ENCODE data around the gene STAT3.

Gene STAT3

GRCh38 chr17:42283241-42284023 is 104.8 kb downstream of the STAT3 start:
- H3K27me3 ChIP-seq (replicated peaks; ENCODE audit: control insufficient read depth, insufficient read depth, low read length, poor library complexity, severe bottlenecking): no peaks in the 10 kb centered on the region
- no peak overlapping the region for H3K27ac ChIP-seq (ENCODE audit: insufficient read depth, low read length, poor library complexity, severe bottlenecking)
- no peak for DNase-seq
- H3K4me3 ChIP-seq (ENCODE audit: insufficient read depth, low read depth, low read length, poor library complexity, severe bottlenecking): no peak overlapping the region
- no peaks in the 10 kb centered on the region for H3K36me3 ChIP-seq (ENCODE audit: control insufficient read depth, insufficient read depth, low read length)
- H3K4me1 ChIP-seq (ENCODE audit: control insufficient read depth, insufficient read depth, low read length, poor library complexity, severe bottlenecking): peaks cover 15% of the 10 kb centered on the region
- no peaks in the 10 kb centered on the region for H3K9me3 ChIP-seq (ENCODE audit: control insufficient read depth, low read length)

GRCh38 chr17:42282478-42283080 is 105.7 kb downstream of the STAT3 start:
- DNase-seq: no peak
- no peak overlapping the region for H3K4me3 ChIP-seq (ENCODE audit: insufficient read depth, low read depth, low read length, poor library complexity, severe bottlenecking)

DNA sequence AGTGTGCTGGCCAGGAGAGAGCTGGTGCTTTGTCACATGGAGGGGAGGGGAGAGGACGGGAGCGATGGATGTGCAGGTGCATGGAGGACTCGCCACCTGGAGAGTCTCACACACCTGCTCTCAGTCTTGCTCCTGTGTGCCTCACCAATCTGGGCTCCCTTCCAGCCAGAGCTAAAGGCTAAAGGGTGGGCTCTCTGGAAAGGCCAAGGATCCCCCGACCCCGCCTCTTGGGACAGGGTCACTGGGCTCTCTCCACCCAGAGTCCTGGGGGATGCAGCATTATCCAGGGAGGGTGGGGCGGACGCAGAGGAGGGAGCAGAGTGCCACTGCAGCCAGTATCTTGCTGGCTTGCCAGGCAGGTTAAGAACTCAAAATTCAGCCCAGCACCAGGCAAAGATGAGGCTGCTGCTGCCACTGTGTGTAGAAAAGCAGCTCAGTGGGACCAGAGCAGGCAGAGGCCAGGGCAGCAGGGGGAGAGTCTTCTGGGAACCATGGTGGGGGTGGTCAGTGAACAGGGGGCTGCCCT is 106.6 kb downstream of the STAT3 start:
- Histone ChIP-seq H3K9me3 (ENCODE audit: control insufficient read depth, low read length) (no peaks in the 10 kb centered on the region), H3K36me3 (ENCODE audit: control insufficient read depth, insufficient read depth, low read length) (no peaks in the 10 kb centered on the region), H3K27me3 (replicated peaks; ENCODE audit: control insufficient read depth, insufficient read depth, low read length, poor library complexity, severe bottlenecking) (no peaks in the 10 kb centered on the region), H3K4me3 (ENCODE audit: insufficient read depth, low read depth, low read length, poor library complexity, severe bottlenecking) (no peak overlapping the region), H3K4me1 (ENCODE audit: control insufficient read depth, insufficient read depth, low read length, poor library complexity, severe bottlenecking) (peaks cover 11% of the 10 kb centered on the region), H3K27ac (ENCODE audit: insufficient read depth, low read length, poor library complexity, severe bottlenecking) (no peak overlapping the region)
- DNase-seq: no peak

More at GRCh38 chr17:42282478-42283080, 105.7 kb downstream of the STAT3 start:
- Histone ChIP-seq H3K27ac (ENCODE audit: insufficient read depth, low read length, poor library complexity, severe bottlenecking) (no peak overlapping the region), H3K4me1 (ENCODE audit: control insufficient read depth, insufficient read depth, low read length, poor library complexity, severe bottlenecking) (peaks cover 13% of the 10 kb centered on the region), H3K27me3 (replicated peaks; ENCODE audit: control insufficient read depth, insufficient read depth, low read length, poor library complexity, severe bottlenecking) (no peaks in the 10 kb centered on the region), H3K9me3 (ENCODE audit: control insufficient read depth, low read length) (no peaks in the 10 kb centered on the region), H3K36me3 (ENCODE audit: control insufficient read depth, insufficient read depth, low read length) (no peaks in the 10 kb centered on the region)

- Histone ChIP-seq H3K4me3 (ENCODE audit: insufficient read depth, low read depth, low read length, poor library complexity, severe bottlenecking) (no peak overlapping the region), H3K9me3 (ENCODE audit: control insufficient read depth, low read length) (no peaks in the 10 kb centered on the region), H3K27ac (ENCODE audit: insufficient read depth, low read length, poor library complexity, severe bottlenecking) (no peak overlapping the region), H3K27me3 (replicated peaks; ENCODE audit: control insufficient read depth, insufficient read depth, low read length, poor library complexity, severe bottlenecking) (no peaks in the 10 kb centered on the region), H3K36me3 (ENCODE audit: control insufficient read depth, insufficient read depth, low read length) (no peaks in the 10 kb centered on the region), H3K4me1 (ENCODE audit: control insufficient read depth, insufficient read depth, low read length, poor library complexity, severe bottlenecking) (peaks cover 9% of the 10 kb centered on the region)
- DNase-seq: no peak
Measured at GRCh38 chr17:42279776-42280630, 108.2 kb downstream of the STAT3 start.

DNA sequence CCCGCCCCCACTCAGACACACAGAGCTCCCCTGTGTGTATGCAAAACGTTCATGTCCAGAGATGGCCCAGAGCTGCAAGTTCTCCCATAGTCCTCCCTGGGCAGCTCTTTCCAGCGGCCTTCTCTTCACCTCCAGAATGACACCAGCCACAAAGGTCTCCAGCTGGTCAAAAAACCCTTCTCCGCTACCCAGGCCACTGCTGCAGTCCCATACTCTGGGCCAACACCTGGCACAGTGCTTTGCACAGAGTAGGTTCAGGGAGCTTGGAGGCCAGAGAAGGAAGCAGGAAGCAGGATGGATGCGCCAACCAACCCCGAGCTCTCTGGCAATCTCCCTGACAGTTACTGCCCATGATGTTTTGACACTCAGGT is 110.9 kb downstream of the STAT3 start:
- Histone ChIP-seq H3K9me3 (ENCODE audit: control insufficient read depth, low read length) (no peaks in the 10 kb centered on the region), H3K27ac (ENCODE audit: insufficient read depth, low read length, poor library complexity, severe bottlenecking) (peak overlapping the region; percentile 79), H3K4me1 (ENCODE audit: control insufficient read depth, insufficient read depth, low read length, poor library complexity, severe bottlenecking) (peaks cover 9% of the 10 kb centered on the region), H3K27me3 (replicated peaks; ENCODE audit: control insufficient read depth, insufficient read depth, low read length, poor library complexity, severe bottlenecking) (no peaks in the 10 kb centered on the region), H3K36me3 (ENCODE audit: control insufficient read depth, insufficient read depth, low read length) (no peaks in the 10 kb centered on the region), H3K4me3 (ENCODE audit: insufficient read depth, low read depth, low read length, poor library complexity, severe bottlenecking) (peak overlapping the region; percentile 81)
- no peak for DNase-seq

- Histone ChIP-seq H3K4me1 (ENCODE audit: control insufficient read depth, insufficient read depth, low read length, poor library complexity, severe bottlenecking) (peaks cover 14% of the 10 kb centered on the region), H3K27ac (ENCODE audit: insufficient read depth, low read length, poor library complexity, severe bottlenecking) (peak overlapping the region; percentile 79), H3K27me3 (replicated peaks; ENCODE audit: control insufficient read depth, insufficient read depth, low read length, poor library complexity, severe bottlenecking) (no peaks in the 10 kb centered on the region), H3K4me3 (ENCODE audit: insufficient read depth, low read depth, low read length, poor library complexity, severe bottlenecking) (peak overlapping the region; percentile 81), H3K9me3 (ENCODE audit: control insufficient read depth, low read length) (no peaks in the 10 kb centered on the region), H3K36me3 (ENCODE audit: control insufficient read depth, insufficient read depth, low read length) (no peaks in the 10 kb centered on the region)
- peak; percentile 39 to 47 (median 43) for DNase-seq
Measured at GRCh38 chr17:42276609-42277341, 111.5 kb downstream of the STAT3 start.

DNA sequence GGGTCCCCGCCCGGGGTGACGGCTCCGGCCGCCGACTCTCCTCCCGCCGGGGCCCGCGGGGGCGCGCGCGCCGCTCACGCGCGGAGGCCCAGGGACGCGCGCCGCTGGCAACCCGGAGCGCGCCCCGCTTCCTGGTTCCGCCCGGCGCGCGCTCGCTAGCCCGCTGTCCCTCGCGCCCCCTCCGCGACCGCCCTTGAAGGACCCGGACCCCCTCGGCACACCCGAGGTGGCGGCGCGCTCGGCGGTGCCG is 112.0 kb downstream of the STAT3 start, which contains the start of gene STAT5B:
TSS of gene STAT5B (minus strand) at position 33 of the 250 bp plus-strand sequence. CDS start 44,264 bp downstream, outside the sequence.
- H3K4me1 ChIP-seq (ENCODE audit: control insufficient read depth, insufficient read depth, low read length, poor library complexity, severe bottlenecking): peaks cover 14% of the 10 kb centered on the region
- peak within 1 kb of the TSS; percentile 85 for H3K4me3 ChIP-seq (ENCODE audit: insufficient read depth, low read depth, low read length, poor library complexity, severe bottlenecking)
- H3K27ac ChIP-seq (ENCODE audit: insufficient read depth, low read length, poor library complexity, severe bottlenecking): peak within 1 kb of the TSS; percentile 79
- no peaks in the 10 kb centered on the region for H3K27me3 ChIP-seq (replicated peaks; ENCODE audit: control insufficient read depth, insufficient read depth, low read length, poor library complexity, severe bottlenecking)
- no peaks in the 10 kb centered on the region for H3K9me3 ChIP-seq (ENCODE audit: control insufficient read depth, low read length)
- no peaks in the 10 kb centered on the region for H3K36me3 ChIP-seq (ENCODE audit: control insufficient read depth, insufficient read depth, low read length)
- peak; percentile 39 to 51 (median 45) for DNase-seq

DNA sequence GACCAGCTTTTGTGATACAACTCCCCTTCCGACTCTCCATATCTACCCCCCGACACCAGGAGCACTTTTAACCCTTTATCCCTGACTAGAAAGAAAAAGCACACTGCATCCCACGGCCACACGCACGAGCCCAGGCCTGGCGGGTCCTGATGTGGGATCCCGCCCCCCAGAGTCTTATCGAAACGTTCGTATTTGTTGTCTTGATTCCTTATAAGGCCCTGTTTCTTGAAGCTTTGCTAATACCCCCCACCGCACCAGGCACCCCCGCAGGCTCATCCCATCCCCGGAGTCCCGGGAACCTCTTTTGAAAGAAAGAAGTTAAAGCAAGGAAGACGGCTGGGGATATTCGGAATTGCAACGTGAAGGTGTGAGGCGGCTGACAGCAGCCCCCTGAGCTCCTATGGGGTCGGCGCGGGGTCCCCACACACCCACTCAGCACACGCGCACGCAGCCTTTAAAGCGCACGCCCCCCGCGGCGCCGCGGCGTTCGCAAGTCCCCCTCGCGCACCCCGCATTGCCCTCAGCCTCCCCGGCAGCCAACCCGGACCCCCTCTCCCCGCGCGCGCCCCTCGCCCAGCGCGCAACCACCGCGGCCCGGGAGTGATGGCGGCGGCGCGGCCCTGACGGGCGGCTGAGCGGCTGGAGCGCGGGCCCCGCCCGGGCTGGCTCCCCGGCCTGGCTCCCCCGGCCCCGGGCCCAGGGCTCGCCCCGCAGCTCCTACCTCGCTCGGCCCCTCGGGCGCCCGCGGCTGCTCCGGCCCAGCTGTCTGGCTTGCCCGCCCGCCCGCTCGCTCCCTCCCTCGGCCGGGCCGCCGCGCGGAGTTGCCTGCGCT is 112.5 kb downstream of the STAT3 start:
- no peaks in the 10 kb centered on the region for H3K27me3 ChIP-seq (replicated peaks; ENCODE audit: control insufficient read depth, insufficient read depth, low read length, poor library complexity, severe bottlenecking)
- H3K9me3 ChIP-seq (ENCODE audit: control insufficient read depth, low read length): no peaks in the 10 kb centered on the region
- no peaks in the 10 kb centered on the region for H3K36me3 ChIP-seq (ENCODE audit: control insufficient read depth, insufficient read depth, low read length)
- peak overlapping the region; percentile 85 for H3K4me3 ChIP-seq (ENCODE audit: insufficient read depth, low read depth, low read length, poor library complexity, severe bottlenecking)
- H3K4me1 ChIP-seq (ENCODE audit: control insufficient read depth, insufficient read depth, low read length, poor library complexity, severe bottlenecking): peaks cover 16% of the 10 kb centered on the region
- DNase-seq: peak in 2 of 3 donors; percentile 13 to 31
- peak overlapping the region; percentile 79 for H3K27ac ChIP-seq (ENCODE audit: insufficient read depth, low read length, poor library complexity, severe bottlenecking)

Data from effector memory CD4-positive, alpha-beta T cell (primary cell).